M059J (cell line): ENCODE data around the gene KCNMB1. TPM values are rescaled to one million over a fixed set of nuclear protein-coding genes. Genes with fewer than 3 reads are reported as not detected.
A peak's percentile ranks its signal among the peaks of the same experiment; 100 is the strongest.

ENCODE experiments used
- DNase-seq: peaks from one replicate; pipeline ENCODE4 v3.0.0-alpha.2; 2012; ENCODE audit warnings: low read depth
- total RNA-seq: library from RNA; depleted of rRNA; stranded (reverse); fragments of >200 nt; shearing (Covaris generic); gene quantifications from 2 replicates; pipeline ENCODE4 v1.2.3, GENCODE V29; 2014

KCNMB1 gene
- total RNA-seq, 1 experiment from 2014 or later = 0.15 TPM

- DNase-seq = no peak
Measured at GRCh38 chr5:170414786-170415185, 25.6 kb upstream of the KCNMB1 start.

- no peak for DNase-seq
Measured at GRCh38 chr5:170413897-170414296, 24.7 kb upstream of the KCNMB1 start.

GRCh38 chr5:170411100-170411499, 21.9 kb upstream of the KCNMB1 start:
- DNase-seq = no peak

- DNase-seq = no peak
Measured at GRCh38 chr5:170410401-170410800, 21.2 kb upstream of the KCNMB1 start.

- no peak for DNase-seq
Measured at GRCh38 chr5:170408877-170409660, 19.9 kb upstream of the KCNMB1 start.

- no peak for DNase-seq
Measured at GRCh38 chr5:170408226-170408625, 19.1 kb upstream of the KCNMB1 start.

GRCh38 chr5:170407062-170407461, 17.9 kb upstream of the KCNMB1 start:
- no peak for DNase-seq

- DNase-seq = no peak
Measured at GRCh38 chr5:170405817-170406216, 16.6 kb upstream of the KCNMB1 start.

GRCh38 chr5:170404398-170404797, 15.2 kb upstream of the KCNMB1 start:
- DNase-seq = no peak

- DNase-seq = no peak
Measured at GRCh38 chr5:170403675-170404074, 14.5 kb upstream of the KCNMB1 start.

- DNase-seq = no peak
Measured at GRCh38 chr5:170402508-170402907, 13.3 kb upstream of the KCNMB1 start.

GRCh38 chr5:170397059-170397458, 7.9 kb upstream of the KCNMB1 start:
- DNase-seq = no peak

GRCh38 chr5:170393958-170394357, 4.8 kb upstream of the KCNMB1 start:
- no peak for DNase-seq

GRCh38 chr5:170393235-170393634, 4.1 kb upstream of the KCNMB1 start:
- peak; percentile 19 for DNase-seq

GRCh38 chr5:170390472-170390871, 1.3 kb upstream of the KCNMB1 start:
- no peak for DNase-seq

- peak; percentile 10 for DNase-seq
Measured at GRCh38 chr5:170389550-170389892, 354 bp upstream of the KCNMB1 start.

- DNase-seq = no peak
Measured at GRCh38 chr5:170387775-170388639, 1.2 kb downstream of the KCNMB1 start.

- DNase-seq = no peak
Measured at GRCh38 chr5:170386743-170387395, 2.3 kb downstream of the KCNMB1 start.

- no peak for DNase-seq
Measured at GRCh38 chr5:170383227-170383626, 5.9 kb downstream of the KCNMB1 start.

GRCh38 chr5:170382790-170383189, 6.4 kb downstream of the KCNMB1 start:
- no peak for DNase-seq

GRCh38 chr5:170380361-170380951, 8.7 kb downstream of the KCNMB1 start:
- peak; percentile 22 for DNase-seq

GRCh38 chr5:170378740-170379139, 10.4 kb downstream of the KCNMB1 start:
- no peak for DNase-seq
